Measurements from ENCODE around the gene DTX4. TPM values are rescaled to one million over a fixed set of nuclear protein-coding genes. Genes with fewer than 3 reads are reported as not detected.

DTX4 gene
- total RNA-seq, 1 experiment from 2014 or later = 4.9 TPM

DNA sequence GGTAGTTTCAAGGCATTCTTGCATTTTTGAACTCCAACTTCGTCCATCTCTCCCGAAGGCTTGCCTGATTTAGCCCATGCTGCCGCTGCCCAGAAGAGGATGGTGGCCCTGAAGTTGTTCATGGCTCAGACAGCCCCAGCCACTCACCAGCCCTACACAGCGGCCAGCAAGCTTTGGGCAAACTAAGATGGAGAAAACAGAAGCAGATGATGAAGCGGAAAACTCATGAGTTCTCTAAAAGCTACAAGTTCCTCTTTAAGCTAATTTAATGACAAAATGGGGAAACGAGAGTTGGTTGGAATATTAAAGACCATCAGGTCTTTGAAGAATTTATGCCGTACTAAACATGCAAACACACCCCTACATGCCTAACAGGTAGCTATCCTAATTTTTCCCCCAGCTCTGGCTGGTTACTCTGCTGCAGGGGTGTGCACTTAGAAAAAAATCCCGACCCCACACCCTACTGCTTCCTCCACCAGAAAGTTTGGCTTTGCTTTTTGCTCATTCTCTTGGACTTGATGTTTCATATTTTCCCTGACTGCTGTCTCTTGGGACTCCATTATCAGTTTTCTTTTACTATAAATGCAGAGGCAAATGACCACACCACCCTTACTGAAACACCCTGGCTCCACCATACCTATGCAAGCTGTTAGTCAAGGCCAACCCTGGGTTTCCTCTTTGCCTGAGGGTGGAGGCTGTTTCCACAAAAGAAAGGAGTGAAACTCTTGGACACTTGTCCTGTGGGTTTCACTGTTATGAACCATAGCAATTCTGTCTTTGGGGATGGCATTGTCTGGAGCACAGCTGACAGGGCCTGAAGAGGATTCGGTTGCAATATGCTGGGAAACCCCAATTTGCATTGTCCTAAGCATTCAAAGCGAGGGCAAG lies 41.1 kb downstream of the DTX4 start, which contains the start of gene MPEG1:
MPEG1 (minus strand) TSS at position 184 of the 888 bp plus-strand sequence; CDS start at position 122, 62 bp downstream.
- ATAC-seq (no peak), DNase-seq (no peak)
- CTCF ChIA-PET = interaction anchor here (0.5 kb wide), 1 partner anchor 41 kb away, joined by 3 read pairs; no protein-coding TSS in a partner anchor
- H3K27me3 ChIP-seq (ENCODE audit: low read length) = peaks cover 13% of the 10 kb centered on the region; the same call in 1 of the 2 replicates
- no peak within 1 kb of the TSS for H3K9ac ChIP-seq (ENCODE audit: low read length)
- H3K27ac ChIP-seq (ENCODE audit: low read length) = no peak within 1 kb of the TSS
- H2AFZ ChIP-seq (ENCODE audit: low read length) = no peak within 1 kb of the TSS
- TF ChIP-seq, protein P1, sequence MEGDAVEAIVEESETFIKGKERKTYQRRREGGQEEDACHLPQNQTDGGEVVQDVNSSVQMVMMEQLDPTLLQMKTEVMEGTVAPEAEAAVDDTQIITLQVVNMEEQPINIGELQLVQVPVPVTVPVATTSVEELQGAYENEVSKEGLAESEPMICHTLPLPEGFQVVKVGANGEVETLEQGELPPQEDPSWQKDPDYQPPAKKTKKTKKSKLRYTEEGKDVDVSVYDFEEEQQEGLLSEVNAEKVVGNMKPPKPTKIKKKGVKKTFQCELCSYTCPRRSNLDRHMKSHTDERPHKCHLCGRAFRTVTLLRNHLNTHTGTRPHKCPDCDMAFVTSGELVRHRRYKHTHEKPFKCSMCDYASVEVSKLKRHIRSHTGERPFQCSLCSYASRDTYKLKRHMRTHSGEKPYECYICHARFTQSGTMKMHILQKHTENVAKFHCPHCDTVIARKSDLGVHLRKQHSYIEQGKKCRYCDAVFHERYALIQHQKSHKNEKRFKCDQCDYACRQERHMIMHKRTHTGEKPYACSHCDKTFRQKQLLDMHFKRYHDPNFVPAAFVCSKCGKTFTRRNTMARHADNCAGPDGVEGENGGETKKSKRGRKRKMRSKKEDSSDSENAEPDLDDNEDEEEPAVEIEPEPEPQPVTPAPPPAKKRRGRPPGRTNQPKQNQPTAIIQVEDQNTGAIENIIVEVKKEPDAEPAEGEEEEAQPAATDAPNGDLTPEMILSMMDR (conservative IDR thresholded peaks at IDR 0.05; ENCODE audit: low read depth, low read length) = no peak
- no peak for TF ChIP-seq EZH2 (IDR thresholded peaks at IDR 0.05; ENCODE audit: low read length, unreplicated experiment)
- TF ChIP-seq EZH2phosphoT487 (IDR thresholded peaks at IDR 0.05; ENCODE audit: borderline replicate concordance, low read length) = no peak
- BruUV-seq (replicated peaks) = no TSS peak
- H3K4me1 ChIP-seq (ENCODE audit: insufficient read depth, low read length) = peaks cover 13% of the 10 kb centered on the region; the same call in 1 of the 2 replicates
- no peaks in the 10 kb centered on the region for H3K79me2 ChIP-seq (ENCODE audit: low read length)
- no peaks in the 10 kb centered on the region for H3K9me2 ChIP-seq (replicated peaks; ENCODE audit: low read length)
- no peak within 1 kb of the TSS for H3K4me2 ChIP-seq (ENCODE audit: low read length)
- no peaks in the 10 kb centered on the region for H3K9me3 ChIP-seq (ENCODE audit: low read length)
- no peak within 1 kb of the TSS for H3K4me3 ChIP-seq (ENCODE audit: low read length)
- intact Hi-C loops (cut with micrococcal nuclease) = no loop called here
- no peaks in the 10 kb centered on the region for H3F3A ChIP-seq (ENCODE audit: low read length, unreplicated experiment)
- H4K20me1 ChIP-seq (ENCODE audit: low read length) = no peaks in the 10 kb centered on the region
- POLR2A ChIA-PET (ENCODE audit: unreplicated experiment) = no interaction called here
- no peaks in the 10 kb centered on the region for H3K36me3 ChIP-seq (ENCODE audit: low read depth, low read length)

DNA sequence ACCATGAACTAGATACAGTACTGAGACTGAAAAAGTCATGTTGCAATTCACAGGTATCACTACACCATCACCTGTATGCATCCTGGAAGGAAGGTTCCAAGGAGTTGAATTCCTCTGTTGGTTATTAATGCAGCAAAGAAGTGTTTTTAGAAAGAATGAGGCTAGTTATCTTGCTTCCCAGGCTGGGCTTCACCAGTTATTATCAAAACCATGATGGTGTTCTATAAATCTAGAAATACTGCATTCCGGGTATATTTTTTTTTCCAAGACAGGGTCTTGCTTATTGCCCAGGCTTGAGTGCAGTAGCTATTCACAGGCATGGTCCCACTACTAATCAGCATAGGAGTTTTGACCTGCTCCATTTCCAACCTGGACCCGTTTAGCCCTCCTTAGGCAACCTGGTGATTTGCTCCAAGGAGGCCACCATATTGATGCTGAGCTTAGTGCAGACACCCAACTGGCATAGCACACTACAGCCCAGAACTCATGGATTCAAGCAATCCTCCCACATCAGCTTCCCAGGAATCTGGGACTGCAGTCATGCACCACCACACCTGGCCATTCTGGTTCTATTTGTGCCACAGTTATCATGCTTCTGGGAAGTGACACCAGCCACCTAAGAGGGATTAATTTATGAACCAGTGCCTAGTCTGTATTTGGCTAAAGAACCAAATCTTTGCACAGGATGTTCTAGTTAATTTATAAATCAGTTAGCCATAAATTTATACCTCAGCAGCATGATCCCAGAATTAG lies 42.4 kb downstream of the DTX4 start:
- POLR2A ChIA-PET (ENCODE audit: unreplicated experiment) = no interaction called here
- Histone ChIP-seq H3K4me1 (ENCODE audit: insufficient read depth, low read length) (peaks cover 13% of the 10 kb centered on the region; the same call in 1 of the 2 replicates), H3K9ac (ENCODE audit: low read length) (no peak overlapping the region), H3F3A (ENCODE audit: low read length, unreplicated experiment) (no peaks in the 10 kb centered on the region), H3K27me3 (ENCODE audit: low read length) (peaks cover 13% of the 10 kb centered on the region; the same call in 1 of the 2 replicates), H3K9me3 (ENCODE audit: low read length) (no peaks in the 10 kb centered on the region), H3K4me3 (ENCODE audit: low read length) (no peak overlapping the region), H3K79me2 (ENCODE audit: low read length) (no peaks in the 10 kb centered on the region), H3K36me3 (ENCODE audit: low read depth, low read length) (no peaks in the 10 kb centered on the region), H4K20me1 (ENCODE audit: low read length) (no peaks in the 10 kb centered on the region), H2AFZ (ENCODE audit: low read length) (no peak overlapping the region), H3K4me2 (ENCODE audit: low read length) (no peak overlapping the region), H3K27ac (ENCODE audit: low read length) (no peak overlapping the region), H3K9me2 (replicated peaks; ENCODE audit: low read length) (no peaks in the 10 kb centered on the region)
- CTCF ChIA-PET = interaction anchor here (0.6 kb wide), 1 partner anchor 11 kb away, joined by 3 read pairs; no protein-coding TSS in a partner anchor
- BruUV-seq (replicated peaks) = no TSS peak
- ATAC-seq (no peak), DNase-seq (no peak)
- no peak for TF ChIP-seq EZH2 (IDR thresholded peaks at IDR 0.05; ENCODE audit: low read length, unreplicated experiment)
- TF ChIP-seq, protein P1 (conservative IDR thresholded peaks at IDR 0.05; ENCODE audit: low read depth, low read length) = no peak
- TF ChIP-seq EZH2phosphoT487 (IDR thresholded peaks at IDR 0.05; ENCODE audit: borderline replicate concordance, low read length) = no peak
- intact Hi-C loops (cut with micrococcal nuclease) = no loop called here
